Measurements from ENCODE around the gene PAFAH1B2. TPM values are rescaled to one million over a fixed set of nuclear protein-coding genes. Genes with fewer than 3 reads are reported as not detected.

PAFAH1B2 gene
- total and polyA plus RNA-seq, 10 of the 15 experiments (the other 5 are each of a cell fraction or from before 2014, with no cell fraction given): 17.6 to 64.8 (median 47.6) TPM

DNA sequence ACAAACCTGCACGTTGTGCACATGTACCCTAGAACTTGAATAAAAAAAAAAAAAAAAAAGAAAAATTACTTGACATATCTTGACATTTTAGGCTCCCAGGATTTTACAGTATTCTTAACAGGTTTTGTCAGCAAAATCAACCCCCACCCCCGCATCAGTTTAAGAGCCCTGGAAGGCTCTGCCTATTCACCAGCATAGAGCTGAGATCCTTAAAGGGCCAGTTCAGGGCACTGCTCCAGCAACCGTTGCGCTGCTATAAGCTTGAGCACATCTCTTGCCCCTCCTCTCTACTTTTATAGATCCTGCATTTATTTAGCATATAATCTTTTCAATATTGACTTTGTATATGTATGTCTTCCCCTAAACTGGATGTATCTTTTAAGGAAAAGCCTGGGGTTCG is 697 bp upstream of the PAFAH1B2 start:
- peak overlapping the region; percentile 92 for H3K4me3 ChIP-seq
- H2AFZ ChIP-seq (ENCODE audit: control insufficient read depth, low read depth, low read length): peak overlapping the region; percentile 89
- CTCF ChIA-PET: interaction anchor here (0.6 to 6.6 kb wide), 6 partner anchors 37 to 1941 kb away, joined by 3 to 93 read pairs (median 4); partner anchors contain the start of genes HMBS, PCSK7 and SIDT2
- peaks cover 7% of the 10 kb centered on the region for H3K4me1 ChIP-seq (ENCODE audit: control insufficient read depth, insufficient read depth, low read length)
- WGBS (ENCODE audit: insufficient coverage, insufficient replicate concordance, low lambda C conversion rate, missing lambda C conversion rate): 26% methylated on average over 4 of the region's 5 CpGs
- peak overlapping the region; percentile 89 for H3K4me2 ChIP-seq (ENCODE audit: control insufficient read depth, insufficient read depth)
- H3K36me3 ChIP-seq (ENCODE audit: control insufficient read depth in 2 of 2, insufficient read depth in 2 of 2, low read length in 1 of 2): peaks cover 1 to 3% of the 10 kb centered on the region in 2 experiments; a peak in 3 of 4 replicates
- RAD21 ChIA-PET (ENCODE audit: unreplicated experiment): interaction anchor here (1.2 to 4.6 kb wide), 3 partner anchors 36 to 370 kb away, joined by 3 to 65 read pairs (median 12); partner anchors contain the start of gene SIDT2
- peak overlapping the region; percentile 95 for H3K9ac ChIP-seq (ENCODE audit: control insufficient read depth, insufficient read depth, low read length)
- no peak for TF ChIP-seq HDGF (IDR thresholded peaks at IDR 0.05)
- TF ChIP-seq, protein P1, sequence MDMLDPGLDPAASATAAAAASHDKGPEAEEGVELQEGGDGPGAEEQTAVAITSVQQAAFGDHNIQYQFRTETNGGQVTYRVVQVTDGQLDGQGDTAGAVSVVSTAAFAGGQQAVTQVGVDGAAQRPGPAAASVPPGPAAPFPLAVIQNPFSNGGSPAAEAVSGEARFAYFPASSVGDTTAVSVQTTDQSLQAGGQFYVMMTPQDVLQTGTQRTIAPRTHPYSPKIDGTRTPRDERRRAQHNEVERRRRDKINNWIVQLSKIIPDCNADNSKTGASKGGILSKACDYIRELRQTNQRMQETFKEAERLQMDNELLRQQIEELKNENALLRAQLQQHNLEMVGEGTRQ (IDR thresholded peaks at IDR 0.05; ENCODE audit: borderline replicate concordance, low read depth, low read length): no peak
- TF ChIP-seq FOXM1 (IDR thresholded peaks at IDR 0.05; ENCODE audit: low read depth, low read length): no peak
- TF ChIP-seq FOXK2 (IDR thresholded peaks at IDR 0.05): no peak
- no peak for TF ChIP-seq STAT3 (IDR thresholded peaks at IDR 0.05; ENCODE audit: low read depth, low read length)
- TF ChIP-seq PAX5 (IDR thresholded peaks at IDR 0.05; ENCODE audit: borderline replicate concordance, low read depth, low read length): no peak
- peak in 1 of 2 experiments; percentile 59; a peak in 2 of 3 replicates for TF ChIP-seq EGR1 (IDR thresholded peaks at IDR 0.05; ENCODE audit: borderline replicate concordance in 1 of 2, low read depth in 2 of 2, low read length in 2 of 2)
- TF ChIP-seq, protein P2, sequence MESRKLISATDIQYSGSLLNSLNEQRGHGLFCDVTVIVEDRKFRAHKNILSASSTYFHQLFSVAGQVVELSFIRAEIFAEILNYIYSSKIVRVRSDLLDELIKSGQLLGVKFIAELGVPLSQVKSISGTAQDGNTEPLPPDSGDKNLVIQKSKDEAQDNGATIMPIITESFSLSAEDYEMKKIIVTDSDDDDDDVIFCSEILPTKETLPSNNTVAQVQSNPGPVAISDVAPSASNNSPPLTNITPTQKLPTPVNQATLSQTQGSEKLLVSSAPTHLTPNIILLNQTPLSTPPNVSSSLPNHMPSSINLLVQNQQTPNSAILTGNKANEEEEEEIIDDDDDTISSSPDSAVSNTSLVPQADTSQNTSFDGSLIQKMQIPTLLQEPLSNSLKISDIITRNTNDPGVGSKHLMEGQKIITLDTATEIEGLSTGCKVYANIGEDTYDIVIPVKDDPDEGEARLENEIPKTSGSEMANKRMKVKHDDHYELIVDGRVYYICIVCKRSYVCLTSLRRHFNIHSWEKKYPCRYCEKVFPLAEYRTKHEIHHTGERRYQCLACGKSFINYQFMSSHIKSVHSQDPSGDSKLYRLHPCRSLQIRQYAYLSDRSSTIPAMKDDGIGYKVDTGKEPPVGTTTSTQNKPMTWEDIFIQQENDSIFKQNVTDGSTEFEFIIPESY (IDR thresholded peaks at IDR 0.05): no peak
- no peak for TF ChIP-seq NFIC (IDR thresholded peaks at IDR 0.05; ENCODE audit: low read depth, low read length)
- no peak for TF ChIP-seq MYC (IDR thresholded peaks at IDR 0.05; ENCODE audit: insufficient read depth, insufficient read length, insufficient replicate concordance, low read length, severe bottlenecking)
- TF ChIP-seq, protein P3, sequence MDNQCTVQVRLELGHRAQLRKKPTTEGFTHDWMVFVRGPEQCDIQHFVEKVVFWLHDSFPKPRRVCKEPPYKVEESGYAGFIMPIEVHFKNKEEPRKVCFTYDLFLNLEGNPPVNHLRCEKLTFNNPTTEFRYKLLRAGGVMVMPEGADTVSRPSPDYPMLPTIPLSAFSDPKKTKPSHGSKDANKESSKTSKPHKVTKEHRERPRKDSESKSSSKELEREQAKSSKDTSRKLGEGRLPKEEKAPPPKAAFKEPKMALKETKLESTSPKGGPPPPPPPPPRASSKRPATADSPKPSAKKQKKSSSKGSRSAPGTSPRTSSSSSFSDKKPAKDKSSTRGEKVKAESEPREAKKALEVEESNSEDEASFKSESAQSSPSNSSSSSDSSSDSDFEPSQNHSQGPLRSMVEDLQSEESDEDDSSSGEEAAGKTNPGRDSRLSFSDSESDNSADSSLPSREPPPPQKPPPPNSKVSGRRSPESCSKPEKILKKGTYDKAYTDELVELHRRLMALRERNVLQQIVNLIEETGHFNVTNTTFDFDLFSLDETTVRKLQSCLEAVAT (IDR thresholded peaks at IDR 0.05): 0 out of 2 replicates have a peak, but pooled peaks have one; percentile 47
- FAIRE-seq: no peak
- peaks cover 42% of the 10 kb centered on the region for H3K79me2 ChIP-seq (ENCODE audit: control insufficient read depth, insufficient read depth, low read length)
- POLR2A ChIA-PET: interaction anchor here (0.7 to 3.6 kb wide), 5 partner anchors 13 to 289 kb away, joined by 3 to 42 read pairs (median 7); partner anchors contain the start of gene SIDT2
- H3K9me3 ChIP-seq (replicated peaks; ENCODE audit: control insufficient read depth, insufficient read depth, low read length): no peaks in the 10 kb centered on the region
- SMC1A ChIA-PET (ENCODE audit: uncharacterized antibody, unreplicated experiment): interaction anchor here (0.8 to 5.9 kb wide), 4 partner anchors 16 to 411 kb away, joined by 3 to 67 read pairs (median 5); partner anchors contain the start of genes PCSK7 and SIDT2
- in situ Hi-C loops (cut with MboI): no loop called here
- DNase-seq (ENCODE audit: low read depth, low spot score): no peak
- BruUV-seq (replicated peaks): TSS peak; percentile 89
- peaks cover 6% of the 10 kb centered on the region; the same call in 1 of the 2 replicates for H4K20me1 ChIP-seq (ENCODE audit: control insufficient read depth, insufficient read depth)
- peak overlapping the region; percentile 80; the same call in 1 of the 2 replicates for H3K27ac ChIP-seq (ENCODE audit: control insufficient read depth, insufficient read depth)
- no peaks in the 10 kb centered on the region for H3K27me3 ChIP-seq (replicated peaks in 1 of 2; ENCODE audit: control insufficient read depth in 2 of 2, insufficient read depth in 2 of 2, low read length in 1 of 2)
- ATAC-seq: peak; percentile 24; the same call in 2 of the 3 replicates
- intact Hi-C loops (cut with micrococcal nuclease; ENCODE audit: unreplicated experiment): no loop called here
